Spleen (tissue), 7 donors: ENCODE results near the gene SHISA5.

Experiments used
- CTCF ChIP-seq, 11 experiments: fragments of 200-600 bp in 7 of 11; fragments of 450-650 bp in 4 of 11; sonication (generic) in 4 of 11; IDR thresholded peaks in 8 of 11; conservative IDR thresholded peaks in 3 of 11; 1 replicate in 7 of 11; 2 replicates in 4 of 11; pipeline versions ENCODE4 v1.4.0 to v1.8.0; 2016 to 2021; ENCODE audit warnings: antibody characterized with exemption in 11 of 11, inconsistent platforms in 4 of 11, mild to moderate bottlenecking in 1 of 11
- POLR2A ChIP-seq, 3 donors: fragments of 450-650 bp; IDR thresholded peaks; one replicate each; pipeline ENCODE4 v1.5.1; 2017; ENCODE audit warnings: antibody characterized with exemption in 3 of 3, mild to moderate bottlenecking in 1 of 3
- POLR2AphosphoS5 ChIP-seq, 3 donors: sonication (generic); formaldehyde crosslinking; IDR thresholded peaks; one replicate each; pipeline ENCODE4 v1.5.1; 2017; ENCODE audit warnings: antibody characterized with exemption in 3 of 3
- donor health status: DM: no; HTN: no; CAD: no; lungs with moderate emphysema.
- donor health status: DM: no; HTN: no; CAD: no.
- donor health status: DM: no; HTN: no; CAD: no.

DNA sequence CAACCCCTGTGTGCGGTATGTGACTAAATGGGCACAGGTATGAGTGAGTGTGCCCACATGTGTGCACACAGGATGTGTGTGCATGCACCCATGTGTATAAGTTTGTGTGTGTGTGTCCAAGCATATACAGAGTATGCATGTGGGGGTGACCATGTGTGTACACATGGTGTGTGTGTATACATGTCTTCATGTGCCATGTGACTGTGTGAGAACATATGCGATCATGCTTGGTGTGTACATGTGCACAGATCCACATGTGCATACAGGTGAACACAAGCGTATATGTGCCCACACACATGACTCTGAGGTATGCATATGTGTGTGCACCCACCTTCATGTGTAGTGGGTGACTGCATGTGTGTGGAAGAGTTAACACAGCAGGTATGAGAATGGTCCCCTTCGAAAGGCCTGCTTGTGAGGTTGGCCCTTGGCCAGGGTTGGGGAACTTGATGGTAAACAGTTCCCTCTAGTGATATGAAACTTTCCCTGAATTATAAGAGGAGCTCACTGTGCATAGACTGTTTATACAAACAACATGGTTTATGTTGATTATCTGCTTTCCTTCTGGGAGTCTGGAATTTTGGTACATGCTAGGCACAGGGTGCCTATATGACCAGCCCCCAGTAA lies 42.3 kb upstream of the SHISA5 start:
- TF ChIP-seq POLR2AphosphoS5 (IDR thresholded peaks at IDR 0.05) = no peak
- TF ChIP-seq CTCF (IDR thresholded peaks at IDR 0.05 in 8 of 11, conservative IDR thresholded peaks at IDR 0.05 in 3 of 11) = no peak
- TF ChIP-seq POLR2A (IDR thresholded peaks at IDR 0.05) = no peak
